ENCODE measurements around the gene CEACAM6.

CEACAM6 gene

GRCh38 chr19:41734156-41734555 is 21.2 kb upstream of the CEACAM6 start:
- Histone ChIP-seq H2BK15ac (ENCODE audit: low read length) (no peak overlapping the region), H4K91ac (ENCODE audit: low read depth, low read length, poor library complexity) (no peak overlapping the region), H3K14ac (ENCODE audit: low read length) (no peak overlapping the region), H3K9me3 (replicated peaks in 1 of 2; ENCODE audit: control insufficient read depth in 2 of 2, insufficient read depth in 1 of 2, low read depth in 1 of 2, low read length in 2 of 2) (no peaks in the 10 kb centered on the region), H3K27me3 (ENCODE audit: control insufficient read depth in 3 of 3, insufficient read depth in 3 of 3, low read depth in 1 of 3, low read length in 3 of 3) (peaks cover 0 to 36% (median 0%) of the 10 kb centered on the region in 3 experiments), H3K4me1 (ENCODE audit: control insufficient read depth in 2 of 2, insufficient read depth in 1 of 2, low read depth in 1 of 2, low read length in 2 of 2) (no peaks in the 10 kb centered on the region), H3K23ac (ENCODE audit: low read depth, low read length, poor library complexity) (no peak overlapping the region), H2AK5ac (ENCODE audit: low read depth, low read length) (no peak overlapping the region), H3K4me3 (ENCODE audit: low read length in 2 of 2) (no peak overlapping the region), H2AFZ (ENCODE audit: low read length) (no peak overlapping the region), H2BK5ac (ENCODE audit: low read length) (no peak overlapping the region), H3K79me1 (ENCODE audit: low read depth, low read length) (no peaks in the 10 kb centered on the region), H3K18ac (ENCODE audit: low read length) (no peak overlapping the region), H3K4me2 (ENCODE audit: insufficient read depth, low read length, poor library complexity, severe bottlenecking) (no peak overlapping the region), H3K4ac (ENCODE audit: low read length) (no peak overlapping the region), H2BK12ac (ENCODE audit: low read length) (no peak overlapping the region), H2BK120ac (ENCODE audit: low read depth, low read length) (no peak overlapping the region), H4K8ac (ENCODE audit: low read depth, low read length) (no peak overlapping the region), H3K36me3 (replicated peaks in 1 of 2; ENCODE audit: control insufficient read depth in 2 of 2, insufficient read depth in 2 of 2, low read length in 2 of 2) (no peaks in the 10 kb centered on the region), H3K9ac (ENCODE audit: low read depth, low read length, poor library complexity) (no peak overlapping the region), H3K27ac (replicated peaks; ENCODE audit: low read length) (no peak overlapping the region)
- no peak for DNase-seq (ENCODE audit: low spot score)
- no CpG with 5 or more reads among the region's 4 CpGs for WGBS, 2 donors (ENCODE audit: extremely low coverage in 2 of 2, insufficient read length in 2 of 2, insufficient replicate concordance in 1 of 2)

DNA sequence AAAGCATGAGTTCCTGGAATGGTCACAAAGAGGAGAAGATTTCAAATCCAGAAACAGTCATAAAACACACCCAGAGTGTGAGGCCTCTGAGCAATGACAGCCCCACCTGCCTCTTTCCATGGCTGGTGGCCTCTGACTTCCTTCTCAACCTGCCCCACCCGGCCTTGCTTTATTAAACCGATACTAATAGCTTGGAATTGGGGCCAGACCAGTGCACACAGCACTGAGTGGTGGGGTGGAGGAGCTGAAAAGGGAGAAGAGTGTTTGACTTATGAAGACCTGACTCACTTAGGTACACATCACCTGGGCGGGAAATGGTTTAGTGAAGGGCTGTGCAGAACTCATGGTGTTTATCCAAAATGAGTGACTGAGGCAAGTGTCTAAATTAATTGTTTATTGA is 20.7 kb upstream of the CEACAM6 start:
- Histone ChIP-seq H4K91ac (ENCODE audit: low read depth, low read length, poor library complexity) (no peak overlapping the region), H3K23ac (ENCODE audit: low read depth, low read length, poor library complexity) (no peak overlapping the region), H3K79me1 (ENCODE audit: low read depth, low read length) (no peaks in the 10 kb centered on the region), H3K27me3 (ENCODE audit: control insufficient read depth in 3 of 3, insufficient read depth in 3 of 3, low read depth in 1 of 3, low read length in 3 of 3) (peaks cover 0 to 36% (median 0%) of the 10 kb centered on the region in 3 experiments), H3K27ac (replicated peaks; ENCODE audit: low read length) (no peak overlapping the region), H3K18ac (ENCODE audit: low read length) (no peak overlapping the region), H2BK12ac (ENCODE audit: low read length) (no peak overlapping the region), H3K9ac (ENCODE audit: low read depth, low read length, poor library complexity) (no peak overlapping the region), H3K4me1 (ENCODE audit: control insufficient read depth in 2 of 2, insufficient read depth in 1 of 2, low read depth in 1 of 2, low read length in 2 of 2) (no peaks in the 10 kb centered on the region), H3K14ac (ENCODE audit: low read length) (no peak overlapping the region), H3K4me3 (ENCODE audit: low read length in 2 of 2) (no peak overlapping the region), H2BK5ac (ENCODE audit: low read length) (no peak overlapping the region), H3K4me2 (ENCODE audit: insufficient read depth, low read length, poor library complexity, severe bottlenecking) (no peak overlapping the region), H2BK120ac (ENCODE audit: low read depth, low read length) (no peak overlapping the region), H2AK5ac (ENCODE audit: low read depth, low read length) (no peak overlapping the region), H4K8ac (ENCODE audit: low read depth, low read length) (no peak overlapping the region), H3K4ac (ENCODE audit: low read length) (no peak overlapping the region), H3K36me3 (replicated peaks in 1 of 2; ENCODE audit: control insufficient read depth in 2 of 2, insufficient read depth in 2 of 2, low read length in 2 of 2) (no peaks in the 10 kb centered on the region), H3K9me3 (replicated peaks in 1 of 2; ENCODE audit: control insufficient read depth in 2 of 2, insufficient read depth in 1 of 2, low read depth in 1 of 2, low read length in 2 of 2) (no peaks in the 10 kb centered on the region), H2BK15ac (ENCODE audit: low read length) (no peak overlapping the region), H2AFZ (ENCODE audit: low read length) (no peak overlapping the region)
- DNase-seq (ENCODE audit: low spot score) = no peak
- no CpG with 5 or more reads among the region's 3 CpGs for WGBS, 2 donors (ENCODE audit: extremely low coverage in 2 of 2, insufficient read length in 2 of 2, insufficient replicate concordance in 1 of 2)

DNA sequence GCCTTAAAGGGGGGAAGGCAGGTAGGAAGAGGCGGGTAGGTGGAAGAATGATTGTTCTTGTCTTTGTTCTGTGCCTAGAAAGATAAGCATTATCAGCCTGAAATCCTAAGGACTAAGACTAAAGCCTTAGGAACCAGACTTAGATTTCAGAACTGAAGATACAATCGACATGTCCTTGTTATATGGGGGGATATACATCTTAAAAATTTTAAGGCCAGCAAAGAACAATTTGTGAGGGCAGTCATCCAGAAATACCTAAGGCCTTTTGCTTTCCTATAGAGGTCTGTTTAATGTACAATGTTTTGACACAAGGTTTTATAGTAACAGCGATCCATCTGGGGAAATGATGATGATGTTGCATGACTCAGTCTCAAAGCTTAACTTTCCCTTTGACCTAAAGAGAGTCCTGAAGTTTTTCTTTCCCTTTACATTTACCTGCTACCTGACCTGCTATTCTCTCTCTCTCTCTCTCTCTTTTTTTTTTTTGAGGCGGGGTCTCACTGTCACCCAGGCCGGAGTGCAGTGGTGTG is 20.2 kb upstream of the CEACAM6 start:
- H3K27ac ChIP-seq (replicated peaks; ENCODE audit: low read length) = no peak overlapping the region
- H2BK5ac ChIP-seq (ENCODE audit: low read length) = no peak overlapping the region
- WGBS, 2 donors (ENCODE audit: extremely low coverage in 2 of 2, insufficient read length in 2 of 2, insufficient replicate concordance in 1 of 2) = no CpG with 5 or more reads among the region's 5 CpGs

GRCh38 chr19:41739361-41739760 is 16.0 kb upstream of the CEACAM6 start:
- H2AK5ac ChIP-seq (ENCODE audit: low read depth, low read length) = no peak overlapping the region
- no peak overlapping the region for H2BK120ac ChIP-seq (ENCODE audit: low read depth, low read length)
- no peak overlapping the region for H3K14ac ChIP-seq (ENCODE audit: low read length)
- no peak overlapping the region for H3K4me2 ChIP-seq (ENCODE audit: insufficient read depth, low read length, poor library complexity, severe bottlenecking)
- no peak for DNase-seq (ENCODE audit: low spot score)
- H3K9me3 ChIP-seq (replicated peaks in 1 of 2; ENCODE audit: control insufficient read depth in 2 of 2, insufficient read depth in 1 of 2, low read depth in 1 of 2, low read length in 2 of 2) = peaks cover 0 to 3% of the 10 kb centered on the region in 2 donors
- no peaks in the 10 kb centered on the region for H3K4me1 ChIP-seq (ENCODE audit: control insufficient read depth in 2 of 2, insufficient read depth in 1 of 2, low read depth in 1 of 2, low read length in 2 of 2)
- no CpG with 5 or more reads among the region's 3 CpGs for WGBS, 2 donors (ENCODE audit: extremely low coverage in 2 of 2, insufficient read length in 2 of 2, insufficient replicate concordance in 1 of 2)
- no peaks in the 10 kb centered on the region for H3K36me3 ChIP-seq (replicated peaks in 1 of 2; ENCODE audit: control insufficient read depth in 2 of 2, insufficient read depth in 2 of 2, low read length in 2 of 2)
- H2AFZ ChIP-seq (ENCODE audit: low read length) = no peak overlapping the region
- no peak overlapping the region for H2BK15ac ChIP-seq (ENCODE audit: low read length)
- H4K91ac ChIP-seq (ENCODE audit: low read depth, low read length, poor library complexity) = no peak overlapping the region
- H3K9ac ChIP-seq (ENCODE audit: low read depth, low read length, poor library complexity) = no peak overlapping the region
- H3K4me3 ChIP-seq (ENCODE audit: low read length in 2 of 2) = no peak overlapping the region
- no peak overlapping the region for H3K27ac ChIP-seq (replicated peaks; ENCODE audit: low read length)
- no peak overlapping the region for H2BK5ac ChIP-seq (ENCODE audit: low read length)
- H3K18ac ChIP-seq (ENCODE audit: low read length) = no peak overlapping the region
- H3K79me1 ChIP-seq (ENCODE audit: low read depth, low read length) = no peaks in the 10 kb centered on the region
- no peak overlapping the region for H2BK12ac ChIP-seq (ENCODE audit: low read length)
- H3K27me3 ChIP-seq (ENCODE audit: control insufficient read depth in 3 of 3, insufficient read depth in 3 of 3, low read depth in 1 of 3, low read length in 3 of 3) = peaks cover 0 to 45% (median 0%) of the 10 kb centered on the region in 3 experiments
- no peak overlapping the region for H3K23ac ChIP-seq (ENCODE audit: low read depth, low read length, poor library complexity)
- no peak overlapping the region for H3K4ac ChIP-seq (ENCODE audit: low read length)
- H4K8ac ChIP-seq (ENCODE audit: low read depth, low read length) = no peak overlapping the region

More for the DNA sequence above, 20.2 kb upstream of the CEACAM6 start:
- no peak overlapping the region for H2BK120ac ChIP-seq (ENCODE audit: low read depth, low read length)
- no peak overlapping the region for H2BK12ac ChIP-seq (ENCODE audit: low read length)
- no peak overlapping the region for H2BK15ac ChIP-seq (ENCODE audit: low read length)
- H3K4me1 ChIP-seq (ENCODE audit: control insufficient read depth in 2 of 2, insufficient read depth in 1 of 2, low read depth in 1 of 2, low read length in 2 of 2) = no peaks in the 10 kb centered on the region
- no peak overlapping the region for H2AK5ac ChIP-seq (ENCODE audit: low read depth, low read length)
- no peaks in the 10 kb centered on the region for H3K36me3 ChIP-seq (replicated peaks in 1 of 2; ENCODE audit: control insufficient read depth in 2 of 2, insufficient read depth in 2 of 2, low read length in 2 of 2)
- no peak overlapping the region for H3K18ac ChIP-seq (ENCODE audit: low read length)
- H4K91ac ChIP-seq (ENCODE audit: low read depth, low read length, poor library complexity) = no peak overlapping the region
- DNase-seq (ENCODE audit: low spot score) = no peak
- no peak overlapping the region for H3K14ac ChIP-seq (ENCODE audit: low read length)
- H3K27me3 ChIP-seq (ENCODE audit: control insufficient read depth in 3 of 3, insufficient read depth in 3 of 3, low read depth in 1 of 3, low read length in 3 of 3) = peaks cover 0 to 38% (median 0%) of the 10 kb centered on the region in 3 experiments
- H3K9ac ChIP-seq (ENCODE audit: low read depth, low read length, poor library complexity) = no peak overlapping the region
- H3K79me1 ChIP-seq (ENCODE audit: low read depth, low read length) = no peaks in the 10 kb centered on the region
- H4K8ac ChIP-seq (ENCODE audit: low read depth, low read length) = no peak overlapping the region
- no peak overlapping the region for H3K23ac ChIP-seq (ENCODE audit: low read depth, low read length, poor library complexity)
- H3K4me3 ChIP-seq (ENCODE audit: low read length in 2 of 2) = no peak overlapping the region
- no peak overlapping the region for H3K4ac ChIP-seq (ENCODE audit: low read length)
- no peak overlapping the region for H2AFZ ChIP-seq (ENCODE audit: low read length)
- no peaks in the 10 kb centered on the region for H3K9me3 ChIP-seq (replicated peaks in 1 of 2; ENCODE audit: control insufficient read depth in 2 of 2, insufficient read depth in 1 of 2, low read depth in 1 of 2, low read length in 2 of 2)
- no peak overlapping the region for H3K4me2 ChIP-seq (ENCODE audit: insufficient read depth, low read length, poor library complexity, severe bottlenecking)
